GM18505 (cell line): ENCODE data around the gene GALNT17.
"Not testable (repeated sequence)": the region's sequence is repeated elsewhere in the genome, so short reads cannot be mapped to it uniquely, and the experiment has no call there.

Source experiments
- ATAC-seq: cut with Tn5 transposase; IDR thresholded peaks from one replicate; pipeline ENCODE4 v1.9.1; 2021; ENCODE audit not compliant: unreplicated experiment
- POLR2A ChIP-seq: IDR thresholded peaks from 4 replicates; pipeline ENCODE4 v1.6.1; 2011; ENCODE audit warnings: borderline replicate concordance; ENCODE audit not compliant: insufficient read depth, insufficient read length; ENCODE audit errors: extremely low read depth

Gene GALNT17

GRCh38 chr7:71186535-71187057 lies 54.7 kb downstream of the GALNT17 start:
- no peak for ATAC-seq
- TF ChIP-seq POLR2A, result no peak

GRCh38 chr7:71191771-71192170 lies 59.8 kb downstream of the GALNT17 start:
- TF ChIP-seq POLR2A, result no peak
- no peak for ATAC-seq

DNA sequence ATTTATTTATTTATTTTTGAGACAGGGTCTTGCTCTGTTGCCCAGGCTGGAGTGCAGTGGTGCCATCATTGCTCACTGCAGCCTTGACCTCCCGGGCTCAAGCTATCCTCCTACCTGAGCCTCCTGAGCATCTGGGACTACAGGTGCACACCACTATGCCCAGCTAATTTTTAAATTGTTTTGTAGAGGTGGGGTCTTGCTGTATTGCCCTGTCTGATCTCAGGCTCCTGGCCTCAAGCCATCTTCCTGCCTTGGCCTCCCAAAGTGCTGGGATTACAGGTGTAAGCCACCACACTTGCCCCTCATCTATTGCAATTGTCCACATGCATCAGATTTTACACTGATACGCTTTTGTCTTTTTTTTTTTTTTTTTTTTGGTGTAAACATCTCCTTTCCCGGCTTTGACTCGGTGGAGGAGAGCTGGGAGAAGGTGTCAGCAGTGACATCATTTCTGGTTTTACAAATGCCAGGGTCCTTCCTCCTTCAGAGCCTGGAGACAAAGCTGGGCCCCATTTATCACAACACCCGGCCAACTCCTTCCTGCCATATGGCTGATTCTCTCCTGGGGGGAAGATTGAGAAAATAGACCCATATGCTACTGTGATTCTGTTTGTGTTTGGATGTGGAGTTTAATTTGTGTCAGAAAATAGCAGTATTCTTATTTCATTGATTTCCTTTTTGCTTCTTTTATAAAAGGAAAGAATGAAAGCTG lies 61.3 kb downstream of the GALNT17 start:
- ATAC-seq, result no peak
- TF ChIP-seq POLR2A, result no peak

GRCh38 chr7:71198391-71198790 lies 66.4 kb downstream of the GALNT17 start:
- no peak for TF ChIP-seq POLR2A

DNA sequence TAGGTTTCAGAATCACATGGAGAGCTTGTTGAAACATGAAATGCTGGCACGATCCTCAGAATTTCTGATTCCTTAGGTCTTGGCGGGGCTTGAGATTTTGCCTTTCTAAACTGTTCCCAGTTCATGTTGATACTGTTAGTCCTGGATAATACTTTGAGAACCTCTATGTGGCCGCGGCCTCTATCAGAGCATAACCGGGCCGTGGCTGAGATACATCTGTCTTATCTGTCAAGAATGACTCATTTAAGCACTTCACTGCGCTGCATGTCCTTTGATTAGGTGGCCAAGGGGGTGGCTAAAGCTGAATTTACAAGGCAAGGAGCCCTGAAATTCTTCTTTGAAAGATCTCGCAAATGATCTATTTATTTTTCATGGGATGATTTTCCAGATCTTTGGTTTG lies 66.9 kb downstream of the GALNT17 start:
- TF ChIP-seq POLR2A, result no peak
- ATAC-seq, result no peak

More at GRCh38 chr7:71198391-71198790, 66.4 kb downstream of the GALNT17 start:
- ATAC-seq, result no peak

DNA sequence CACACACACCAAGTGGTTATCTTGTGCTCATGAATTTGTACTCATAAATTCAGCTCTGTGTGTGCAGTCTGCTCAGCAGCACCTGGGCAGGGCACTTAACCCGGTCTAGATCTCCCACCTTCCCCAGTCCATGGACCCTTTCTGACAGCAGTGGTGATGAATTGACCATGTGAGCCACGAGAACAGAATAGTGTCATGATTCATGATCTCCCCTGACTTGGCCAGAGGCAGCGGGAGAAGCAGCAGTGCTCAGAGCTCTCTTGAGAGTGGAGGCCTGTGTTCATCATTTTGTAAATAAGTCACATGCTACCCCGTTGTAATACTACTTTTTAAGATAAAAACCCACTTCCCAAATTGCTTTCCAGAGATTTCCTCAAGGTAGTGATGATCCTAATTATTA lies 74.2 kb downstream of the GALNT17 start:
- no peak for ATAC-seq
- no peak for TF ChIP-seq POLR2A

GRCh38 chr7:71208881-71209280 lies 76.9 kb downstream of the GALNT17 start:
- TF ChIP-seq POLR2A, result no peak
- no peak for ATAC-seq

DNA sequence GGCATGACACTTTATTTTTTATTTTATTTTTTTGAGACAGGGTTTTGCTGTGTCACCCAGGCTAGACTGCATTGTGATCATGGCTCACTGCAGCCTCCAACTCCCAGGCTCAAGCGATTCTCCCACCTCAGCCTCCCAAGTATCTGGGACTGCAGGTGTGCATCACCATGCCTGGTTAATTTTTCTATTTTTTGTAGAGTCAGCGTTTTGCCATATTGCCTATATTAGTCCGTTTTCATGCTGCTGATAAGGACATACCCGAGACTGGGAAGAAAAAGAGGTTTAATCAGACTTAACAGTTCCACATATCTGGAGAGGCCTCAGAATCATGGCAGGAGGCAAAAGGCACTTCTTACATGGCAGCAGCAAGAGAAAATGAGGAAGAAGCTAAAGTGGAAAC lies 77.5 kb downstream of the GALNT17 start:
- ATAC-seq, result not testable (repeated sequence)

- no peak for TF ChIP-seq POLR2A
- no peak for ATAC-seq
Observed at GRCh38 chr7:71210220-71210619, 78.3 kb downstream of the GALNT17 start.

GRCh38 chr7:71212433-71212832 lies 80.5 kb downstream of the GALNT17 start:
- ATAC-seq, result not testable (repeated sequence)

DNA sequence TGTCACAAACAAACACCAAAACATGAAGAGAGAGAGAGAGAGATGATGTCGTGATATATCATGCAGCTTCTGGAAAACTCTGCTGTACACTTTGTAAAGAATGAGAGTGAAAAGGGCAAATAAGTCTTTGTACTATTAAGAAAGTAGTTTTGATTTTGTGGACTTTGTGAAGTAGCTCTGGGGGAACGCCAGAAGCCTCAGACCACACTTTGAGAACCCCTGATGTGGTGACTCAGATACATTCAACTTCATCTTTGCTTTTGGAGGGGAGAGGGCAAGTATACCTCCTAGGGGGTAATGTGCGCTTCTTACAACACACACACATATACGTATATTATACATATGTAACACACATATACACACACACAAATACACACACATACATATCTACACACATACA lies 84.3 kb downstream of the GALNT17 start:
- no peak for ATAC-seq
- TF ChIP-seq POLR2A, result no peak

DNA sequence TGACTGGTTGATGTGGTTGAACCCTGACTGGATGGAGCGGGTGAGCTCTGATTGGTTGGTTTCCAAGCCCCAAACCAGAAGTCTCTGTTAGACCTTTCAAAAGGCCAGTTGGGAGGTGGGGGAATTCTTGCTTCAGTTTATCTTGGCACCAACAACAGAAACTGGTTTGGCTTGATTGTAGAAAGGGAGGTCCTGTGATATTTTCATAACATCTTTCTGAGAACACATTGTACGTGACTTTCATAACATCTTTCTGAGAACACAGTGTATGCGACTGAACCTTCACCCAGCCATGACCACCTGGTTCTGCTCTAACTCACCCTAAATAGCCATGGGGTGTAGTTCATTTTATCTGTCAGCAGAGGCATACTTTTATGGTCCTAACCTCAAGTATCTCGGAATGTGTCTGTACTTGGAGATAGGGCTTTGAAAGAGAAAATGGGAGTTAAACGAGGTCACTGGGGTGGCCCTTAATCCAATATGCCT lies 88.3 kb downstream of the GALNT17 start:
- no peak for ATAC-seq

DNA sequence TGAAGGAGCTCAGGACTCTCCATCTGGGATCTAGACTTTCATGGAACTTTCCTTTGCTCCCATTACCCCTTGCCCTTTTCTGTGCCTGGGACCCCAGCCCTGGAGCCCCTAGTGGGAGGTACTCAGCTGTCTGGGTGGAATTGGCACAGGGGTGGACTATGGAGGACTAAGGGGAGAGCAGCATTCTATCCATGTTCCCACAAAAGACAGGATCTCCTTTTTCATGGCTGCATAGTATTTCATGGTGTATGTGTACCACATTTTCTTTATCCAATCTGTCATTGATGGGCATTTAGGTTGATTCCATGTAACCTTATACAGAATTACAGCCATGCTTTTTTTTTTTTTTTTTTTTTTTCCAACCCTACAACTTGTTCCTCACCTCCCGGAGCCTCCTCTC lies 89.1 kb downstream of the GALNT17 start:
- no peak for TF ChIP-seq POLR2A

More for the DNA sequence above, 88.3 kb downstream of the GALNT17 start:
- TF ChIP-seq POLR2A, result no peak

DNA sequence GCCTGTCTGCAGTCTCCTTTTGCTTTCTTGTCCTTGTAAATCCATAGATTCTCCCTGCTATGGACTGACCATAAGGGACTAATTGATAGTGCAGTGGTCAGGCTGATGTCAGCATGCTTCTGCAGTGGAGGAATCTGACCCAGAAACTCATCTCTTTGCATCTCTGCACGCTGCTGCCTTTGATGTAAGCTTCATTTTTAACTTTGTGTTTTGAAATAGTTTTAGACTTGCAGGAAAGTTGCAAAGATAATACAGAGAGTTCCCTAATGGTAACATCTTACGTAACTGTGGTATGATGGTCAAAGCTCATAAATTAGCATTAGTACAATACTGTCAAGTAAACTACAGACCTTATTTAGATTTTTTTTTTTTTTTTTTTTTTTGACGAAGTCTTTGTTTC lies 89.6 kb downstream of the GALNT17 start:
- ATAC-seq, result no peak
- TF ChIP-seq POLR2A, result no peak

More for the DNA sequence above, 89.1 kb downstream of the GALNT17 start:
- no peak for ATAC-seq
